ENCODE results near the gene SLC35C1. TPM values are rescaled to one million over a fixed set of nuclear protein-coding genes. Genes with fewer than 3 reads are reported as not detected.

The SLC35C1 gene
- total RNA-seq, 1 experiment from 2014 or later = 10.4 TPM

- peaks cover 43% of the 10 kb centered on the region for H3K4me1 Mint-ChIP-seq
- POLR2A ChIA-PET = no interaction called here
Measured at GRCh38 chr11:45850446-45850845, 45.5 kb downstream of the SLC35C1 start.

More at GRCh38 chr11:45850446-45850845, 45.5 kb downstream of the SLC35C1 start:
- Mint-ChIP-seq H3K36me3 (no peaks in the 10 kb centered on the region), H3K4me3 (no peak overlapping the region), H3K27ac (no peak overlapping the region), H3K9me3 (no peaks in the 10 kb centered on the region), H3K27me3 (ENCODE audit: low read depth) (peaks cover 19% of the 10 kb centered on the region)
- CTCF ChIA-PET = interaction anchor here (1.1 kb wide), 1 partner anchor 79 kb away, joined by 5 read pairs; no protein-coding TSS in a partner anchor
- TF ChIP-seq KAT7 (CRISPR knock-in tag; IDR thresholded peaks at IDR 0.05; ENCODE audit: borderline replicate concordance) (no peak), GABPB1 (CRISPR knock-in tag; IDR thresholded peaks at IDR 0.05) (no peak), ETV6 (CRISPR knock-in tag; IDR thresholded peaks at IDR 0.05) (no peak), SP1 (CRISPR knock-in tag; conservative IDR thresholded peaks at IDR 0.05) (no peak), NFE2L1 (CRISPR knock-in tag; IDR thresholded peaks at IDR 0.05) (no peak), ZNF416 (CRISPR knock-in tag; IDR thresholded peaks at IDR 0.05) (no peak), MLX (CRISPR knock-in tag; IDR thresholded peaks at IDR 0.05) (no peak), E2F1 (CRISPR knock-in tag; IDR thresholded peaks at IDR 0.05) (no peak), ZBTB43 (CRISPR knock-in tag; IDR thresholded peaks at IDR 0.05) (no peak), FOXK1 (CRISPR knock-in tag; IDR thresholded peaks at IDR 0.05) (no peak), E2F4 (CRISPR knock-in tag; IDR thresholded peaks at IDR 0.05; ENCODE audit: borderline replicate concordance, low read depth) (no peak), ZNF425 (CRISPR knock-in tag; conservative IDR thresholded peaks at IDR 0.05) (no peak), CDX4 (CRISPR knock-in tag; IDR thresholded peaks at IDR 0.05; ENCODE audit: borderline replicate concordance) (no peak), NR1H2 (CRISPR knock-in tag; IDR thresholded peaks at IDR 0.05) (no peak), NR3C1 (CRISPR knock-in tag; conservative IDR thresholded peaks at IDR 0.05; ENCODE audit: low read depth) (no peak), FOXP4 (CRISPR knock-in tag; IDR thresholded peaks at IDR 0.05) (no peak)
- ATAC-seq = no peak
- no peak for DNase-seq (ENCODE audit: low spot score)

Measured in WTC11 (cell line).